ENCODE results near the gene SLIT3.

Gene SLIT3

DNA sequence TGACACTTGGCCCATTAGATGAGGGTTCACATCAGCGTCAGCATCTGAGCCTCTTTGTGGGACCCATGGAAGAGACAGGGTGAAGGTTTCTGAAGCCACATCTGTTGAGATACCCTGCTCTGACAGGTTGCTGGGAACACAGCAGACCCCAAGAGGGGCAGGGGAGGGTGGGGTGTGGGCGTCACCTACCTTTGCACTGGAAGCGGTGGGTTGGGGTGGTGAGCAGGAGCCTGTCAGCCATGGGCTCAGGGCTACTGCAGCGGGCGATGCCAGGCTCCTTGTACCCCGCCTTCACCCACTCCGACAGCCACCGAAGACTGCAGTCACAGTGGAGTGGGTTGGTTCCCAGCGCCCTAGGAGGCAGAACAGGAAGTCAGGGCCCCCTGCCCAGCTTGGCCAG is 590.2 kb downstream of the SLIT3 start:
- no peak for DNase-seq

DNA sequence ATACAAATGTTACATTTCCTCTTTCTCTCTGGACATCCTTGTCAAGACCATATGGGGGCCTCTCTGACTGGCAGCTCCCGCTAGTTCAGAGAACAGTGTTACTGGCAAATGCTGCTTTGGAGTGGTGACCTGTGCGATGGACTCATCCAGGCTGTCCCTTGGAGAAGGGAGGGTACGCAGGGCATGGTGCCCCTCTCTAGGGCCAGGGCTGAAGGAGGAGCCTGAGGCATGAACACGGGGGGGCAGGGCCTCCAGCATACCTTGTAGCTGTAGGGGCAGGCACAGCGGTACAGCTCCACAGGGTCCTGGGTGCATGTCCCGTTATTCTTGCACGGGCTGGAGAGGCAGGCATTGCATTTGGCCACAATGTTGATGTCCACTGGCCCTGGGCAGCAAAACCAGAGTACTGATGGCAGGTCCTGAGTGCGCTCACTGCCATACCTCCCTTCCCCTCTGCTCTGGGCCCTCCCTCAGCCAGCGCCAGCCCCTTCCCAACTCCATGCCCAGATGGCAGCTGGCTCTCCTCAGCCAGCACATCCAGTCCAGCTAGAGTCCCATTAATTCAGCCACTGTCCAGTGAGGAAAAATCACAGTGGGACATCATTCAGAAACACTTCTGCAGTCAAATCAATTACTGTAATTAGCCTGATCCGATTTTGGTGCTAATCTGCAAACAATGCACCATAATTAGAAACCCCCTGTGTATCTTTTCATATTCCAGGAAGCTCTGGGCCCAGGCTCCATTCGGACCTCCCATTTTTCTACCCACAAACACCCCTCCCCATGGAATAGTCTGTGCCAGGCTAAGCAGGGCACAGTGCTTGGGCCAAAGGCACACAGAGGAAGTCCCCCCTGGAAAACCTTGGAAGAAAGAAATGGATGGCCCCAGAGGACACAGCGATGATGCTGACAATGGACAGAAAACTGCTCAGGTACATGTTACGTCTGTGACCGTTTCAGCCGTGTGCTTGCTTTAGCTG is 592.9 kb downstream of the SLIT3 start:
- DNase-seq = no peak

DNA sequence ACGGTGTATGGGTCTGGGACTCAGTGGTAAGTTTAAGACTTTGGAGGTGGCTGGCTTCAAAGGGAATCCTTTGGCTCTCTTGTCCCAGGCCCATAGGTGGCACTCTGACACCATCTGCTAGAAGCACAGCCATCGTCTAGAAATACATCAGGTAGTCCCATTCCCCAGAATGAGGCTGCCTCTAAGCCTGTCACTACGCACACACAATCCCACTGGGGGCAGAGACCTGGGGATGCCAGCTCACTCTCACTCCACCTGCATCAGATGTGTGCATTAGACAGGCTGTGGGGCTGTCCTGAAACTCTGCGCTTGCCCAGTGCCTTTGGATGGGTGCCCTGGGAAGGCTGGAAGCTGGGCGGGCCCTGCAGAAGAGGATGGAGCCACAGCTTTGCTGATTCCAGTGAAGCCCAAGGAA is 594.3 kb downstream of the SLIT3 start:
- no peak for DNase-seq

DNA sequence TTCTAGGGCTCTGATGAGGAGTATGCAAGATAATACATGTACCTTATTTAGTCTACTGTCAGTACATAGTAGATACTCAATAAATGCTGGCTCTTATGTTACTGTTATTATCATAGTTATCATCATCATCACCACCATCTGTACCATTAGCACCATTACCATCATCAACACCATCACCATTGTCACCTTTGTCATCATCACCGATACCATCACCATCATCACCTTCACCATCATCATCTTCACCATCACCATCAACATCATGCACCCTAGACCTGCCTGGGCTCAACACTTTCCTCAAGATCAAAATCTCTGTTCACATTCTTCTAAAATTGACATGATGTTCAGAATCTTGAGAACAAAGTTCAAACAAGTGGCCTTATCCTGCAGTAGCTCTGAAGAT is 595.6 kb downstream of the SLIT3 start:
- DNase-seq = no peak

DNA sequence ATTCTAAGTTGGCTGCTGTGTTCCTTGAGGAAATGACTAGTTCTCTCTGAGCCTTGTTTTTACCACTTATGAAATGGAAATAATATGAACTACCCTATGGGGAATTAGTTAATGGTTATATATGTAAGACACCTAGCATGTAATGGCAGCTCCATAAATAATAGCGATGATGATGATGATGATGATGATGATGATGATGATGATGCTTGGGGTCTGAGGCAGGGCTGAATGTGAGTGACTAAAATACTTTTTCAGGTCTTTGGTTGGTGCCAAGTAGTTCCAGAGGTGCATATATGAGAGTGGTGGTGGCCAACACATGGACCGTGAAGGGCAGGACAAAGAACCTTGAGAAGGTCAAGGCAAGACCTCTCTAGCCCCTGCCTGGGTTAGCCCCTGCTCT is 598.4 kb downstream of the SLIT3 start:
- no peak for DNase-seq

DNA sequence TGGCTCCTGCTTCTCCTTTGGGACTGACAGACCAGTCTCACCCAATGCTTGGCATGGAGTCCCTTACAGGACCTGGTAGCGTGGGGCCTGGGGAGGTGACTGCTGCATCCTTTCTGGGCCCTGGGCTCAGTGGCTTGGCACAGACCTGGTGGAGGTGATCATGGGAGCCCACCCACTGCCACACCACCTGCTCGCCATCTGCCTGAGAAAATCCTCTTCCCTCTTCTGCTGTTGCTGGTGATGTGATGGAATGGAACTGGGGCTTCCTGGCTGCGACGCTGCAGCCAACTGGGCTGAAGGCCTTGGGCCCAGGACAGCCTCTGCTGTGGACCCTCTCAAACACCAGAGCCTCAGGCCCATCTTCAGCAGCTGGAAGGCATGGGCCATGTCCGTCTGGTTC is 599.3 kb downstream of the SLIT3 start:
- DNase-seq = no peak

DNA sequence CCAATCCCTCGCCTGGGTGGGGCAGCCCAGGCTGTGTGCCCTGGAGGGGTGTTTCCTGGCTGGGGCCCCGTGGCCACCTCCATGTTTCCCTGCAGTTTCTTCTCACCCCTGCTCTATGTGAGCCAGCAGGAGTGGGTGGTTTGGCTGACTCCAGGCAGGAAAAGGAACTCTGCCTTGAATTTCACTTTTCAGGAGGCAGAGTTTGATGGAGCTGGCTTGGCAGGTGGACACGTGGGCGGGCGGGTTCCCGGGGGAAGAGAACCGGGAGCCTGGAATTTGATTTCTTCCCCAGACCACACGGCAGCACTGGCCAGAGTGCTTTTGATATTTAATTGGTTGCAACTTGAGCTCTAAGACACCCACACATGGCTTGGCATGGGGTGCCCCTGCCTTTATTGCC is 601.9 kb downstream of the SLIT3 start:
- DNase-seq = no peak

DNA sequence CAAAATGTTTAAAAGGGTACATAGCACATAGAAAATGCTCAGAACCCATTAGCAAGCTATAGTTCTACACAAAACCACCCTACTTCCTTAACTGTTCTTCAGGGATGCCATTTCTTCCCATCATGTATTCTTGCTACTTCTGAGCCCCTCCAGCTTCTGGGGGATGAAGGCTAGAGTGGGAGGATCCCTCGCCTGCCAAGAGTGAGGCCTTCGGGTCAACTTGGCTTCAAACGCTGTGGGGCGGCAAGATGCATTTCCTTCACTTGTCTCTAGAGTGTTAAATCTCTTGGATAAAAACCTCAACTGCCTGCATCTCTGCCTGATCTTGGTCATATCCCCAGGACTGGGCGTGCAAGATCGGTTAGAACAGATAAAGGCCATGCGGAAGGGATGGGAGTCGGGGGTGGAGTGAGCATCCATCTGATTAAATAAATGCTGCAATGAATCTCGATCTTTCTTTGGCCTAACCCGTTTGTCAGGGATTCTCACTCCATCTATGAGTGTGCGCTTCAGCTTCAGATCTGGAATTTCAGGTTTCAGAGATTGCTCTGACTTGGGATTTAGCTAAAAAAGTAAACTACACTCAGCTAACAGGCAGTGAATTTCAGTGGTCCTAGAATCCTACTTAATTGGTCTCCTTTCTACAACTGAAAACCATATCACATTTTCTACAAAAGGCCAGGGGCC is 603.8 kb downstream of the SLIT3 start:
- no peak for DNase-seq

DNA sequence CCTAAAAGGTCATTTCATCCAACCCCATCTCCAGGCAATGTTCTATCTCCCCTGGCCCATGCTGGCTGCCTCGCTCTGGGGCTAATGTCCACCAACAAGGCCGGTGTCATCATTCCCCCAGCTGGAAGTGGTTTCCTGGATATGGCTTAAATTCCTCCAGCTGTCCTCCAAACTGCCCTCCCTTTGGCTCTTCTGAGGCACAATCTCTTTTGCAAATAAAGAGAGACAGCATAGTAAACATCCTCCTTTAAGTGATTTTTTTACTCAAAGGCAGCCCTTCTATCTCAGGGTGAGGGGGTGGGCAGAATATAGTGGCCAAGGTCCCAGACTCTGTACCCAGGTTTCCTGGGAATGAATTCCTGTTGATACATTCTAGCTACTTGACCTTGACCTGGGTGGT is 604.3 kb downstream of the SLIT3 start:
- DNase-seq = no peak

DNA sequence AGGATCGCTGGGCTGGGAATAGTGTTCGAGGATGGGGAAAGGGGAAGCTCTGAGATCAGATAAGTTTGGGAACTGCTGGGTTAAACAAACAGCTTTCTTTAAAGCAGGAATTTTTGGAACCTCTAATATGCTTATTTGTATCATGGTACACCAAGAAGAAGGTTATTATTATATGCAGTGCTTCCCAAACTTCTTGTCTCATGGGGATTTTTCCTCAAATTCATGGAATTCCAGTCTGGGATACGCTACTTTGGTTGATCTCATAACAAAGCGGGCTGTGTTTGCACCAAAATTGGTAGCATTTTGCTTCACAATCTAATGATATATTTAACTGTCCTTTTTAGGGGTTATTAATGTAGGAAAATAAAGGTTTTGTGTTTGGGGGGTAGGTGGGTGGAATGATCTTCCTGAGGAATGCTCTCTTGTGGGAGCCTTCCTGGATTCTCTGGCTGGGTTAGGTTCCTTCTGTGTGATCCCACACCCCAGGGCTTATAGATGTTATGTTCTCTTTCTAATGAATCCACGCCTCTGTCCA is 605.6 kb downstream of the SLIT3 start:
- DNase-seq = no peak

DNA sequence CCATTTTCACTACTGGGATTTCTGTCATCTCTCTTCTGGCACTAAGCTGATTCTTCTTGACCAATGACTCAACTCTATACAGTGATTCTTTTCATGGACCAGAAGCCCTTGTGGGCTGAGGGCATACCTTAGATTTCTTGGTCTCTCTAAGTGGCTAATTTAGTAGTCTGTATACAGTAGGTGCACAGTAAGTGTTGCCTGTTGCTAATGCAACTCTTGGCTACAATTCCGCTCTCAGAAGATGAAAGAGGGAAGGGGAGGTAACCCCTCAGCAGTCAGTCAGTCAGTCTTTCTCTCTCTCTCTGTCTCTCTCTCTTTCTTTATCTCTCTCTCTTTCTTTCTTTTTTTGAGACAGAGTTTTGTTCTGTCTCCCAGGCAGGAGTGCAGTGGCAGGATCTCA is 606.6 kb downstream of the SLIT3 start:
- DNase-seq = no peak

DNA sequence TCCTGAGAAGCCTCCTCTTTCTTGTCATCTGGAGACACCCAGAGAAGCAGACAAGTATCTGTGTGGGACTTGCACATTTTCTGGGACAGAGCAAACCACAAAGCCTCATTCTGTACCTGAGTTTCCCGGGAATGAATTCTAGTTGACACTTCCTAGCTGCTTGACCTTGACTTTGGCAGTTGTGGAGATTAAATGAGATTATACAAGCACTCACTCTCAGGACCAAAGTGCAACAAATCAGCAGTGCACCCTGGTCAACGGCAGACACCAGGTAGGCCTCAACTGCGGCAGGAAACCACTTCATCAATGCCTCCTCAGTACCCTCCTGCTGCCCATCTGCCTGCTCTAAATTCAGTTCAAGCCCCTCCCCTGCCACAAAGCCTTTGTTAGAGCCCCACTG is 607.1 kb downstream of the SLIT3 start:
- DNase-seq = no peak

DNA sequence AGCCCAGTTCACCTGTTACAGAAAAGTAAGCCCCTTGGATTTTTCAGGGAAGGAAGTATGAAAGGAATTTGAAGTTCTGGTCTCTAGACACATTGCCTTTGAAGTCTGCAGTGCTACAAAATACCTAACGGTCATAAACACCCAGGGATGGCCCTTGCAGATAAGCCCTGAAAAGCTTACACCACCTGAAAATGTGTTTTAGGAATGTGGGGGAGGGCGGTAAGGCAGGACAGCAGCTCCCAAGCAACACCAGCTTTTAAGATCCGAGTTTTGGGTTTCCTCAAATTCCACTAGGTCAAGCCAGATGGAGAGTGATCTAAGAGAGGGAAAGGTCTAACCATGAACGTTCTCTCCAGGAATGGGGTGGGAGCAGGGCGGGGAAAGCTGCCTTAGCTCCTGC is 607.6 kb downstream of the SLIT3 start:
- DNase-seq = no peak

DNA sequence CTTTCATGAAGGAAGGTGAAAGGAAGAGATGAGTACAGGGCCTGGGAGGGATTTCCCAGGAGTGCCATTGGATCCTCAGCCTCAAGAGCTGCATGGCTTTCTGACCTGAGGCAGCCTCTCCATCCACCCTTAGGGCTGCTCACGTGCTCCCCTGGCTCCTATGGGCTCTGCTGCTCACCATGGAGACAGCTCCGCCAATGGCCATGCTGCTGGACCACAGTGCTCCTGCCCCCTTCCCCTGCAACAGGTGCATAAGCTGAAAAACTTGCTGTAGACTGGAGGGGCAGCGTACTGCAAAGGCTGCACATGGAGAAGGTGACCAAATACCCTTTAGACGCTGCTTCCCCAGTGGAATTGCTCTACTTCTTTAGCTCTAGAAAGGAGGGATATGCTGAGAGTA is 609.0 kb downstream of the SLIT3 start:
- DNase-seq = no peak

DNA sequence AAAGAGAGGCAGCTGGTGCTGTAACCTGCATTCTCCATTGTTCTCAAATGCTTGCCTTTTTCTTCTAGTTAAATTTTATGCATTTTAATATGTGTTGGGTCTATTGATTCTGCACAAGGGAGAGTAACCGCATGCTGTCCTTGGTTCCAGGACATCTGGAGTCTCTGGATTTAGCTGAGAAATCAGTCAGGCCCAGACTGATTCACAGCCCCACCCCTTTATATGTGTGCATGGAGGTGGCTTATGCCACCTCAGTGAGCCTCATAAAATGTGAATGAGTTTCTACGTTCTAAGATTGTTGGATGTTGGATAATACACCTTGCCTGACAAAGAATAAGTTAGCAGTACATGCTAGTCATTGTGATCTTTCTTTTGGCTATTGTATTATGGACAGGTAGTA is 611.7 kb downstream of the SLIT3 start:
- DNase-seq = no peak

DNA sequence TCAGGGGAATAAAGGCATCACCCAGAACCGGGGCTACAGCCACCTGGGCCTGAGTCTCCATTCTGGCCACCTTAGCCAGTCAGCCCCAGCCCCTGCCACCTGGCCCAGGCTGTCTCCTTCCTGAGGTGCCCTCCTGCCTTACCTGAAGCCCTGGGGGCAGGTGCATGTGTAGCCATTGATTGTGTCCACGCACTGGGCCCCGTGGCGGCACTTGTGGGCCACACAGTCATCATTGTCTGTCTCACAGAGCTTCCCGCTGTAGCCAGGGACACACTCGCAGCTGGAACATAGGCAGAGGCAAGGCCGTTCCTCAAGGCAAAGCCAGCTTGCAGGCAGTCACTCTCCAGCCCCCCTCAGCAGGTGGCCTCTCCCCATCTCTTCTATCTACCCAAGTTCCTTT is 614.1 kb downstream of the SLIT3 start:
- no peak for DNase-seq

DNA sequence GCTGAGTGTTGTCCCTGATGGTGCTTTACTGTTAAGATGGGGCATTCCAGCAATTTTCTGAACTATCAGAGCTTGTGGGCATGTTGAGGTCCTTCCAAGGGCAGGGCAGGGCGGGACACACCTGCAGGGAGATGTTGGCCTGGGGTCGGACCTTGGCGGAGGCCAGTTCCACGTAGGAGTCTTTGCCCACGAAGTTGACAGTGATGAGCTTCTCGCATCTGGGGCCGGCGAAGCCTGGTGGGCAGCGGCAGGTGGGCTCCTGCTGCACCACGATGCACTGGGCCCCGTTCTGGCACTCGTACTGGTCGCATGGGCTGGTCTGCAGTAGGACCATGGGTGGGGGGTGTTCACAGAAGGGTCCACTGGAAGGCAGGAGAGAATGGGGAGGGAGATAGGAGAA is 615.4 kb downstream of the SLIT3 start:
- DNase-seq = no peak

DNA sequence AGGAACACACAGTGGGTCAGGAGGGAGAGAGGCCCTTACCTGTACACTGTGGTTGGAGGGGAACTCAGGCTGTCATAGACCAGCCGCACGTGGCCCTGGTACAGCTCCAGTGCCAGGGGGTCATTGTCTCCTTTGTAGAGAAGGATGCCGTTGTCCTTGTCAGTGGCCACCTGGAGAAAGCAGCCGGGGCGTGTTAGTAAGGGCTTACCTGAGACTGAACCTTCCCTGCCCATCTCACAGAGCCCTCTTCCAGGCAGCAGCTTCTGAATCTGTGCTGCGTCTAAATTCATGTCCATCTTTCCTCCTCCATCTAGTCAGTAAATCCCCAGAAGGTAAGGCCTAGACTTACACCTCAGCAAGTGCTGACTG is 617.0 kb downstream of the SLIT3 start:
- DNase-seq = no peak

DNA sequence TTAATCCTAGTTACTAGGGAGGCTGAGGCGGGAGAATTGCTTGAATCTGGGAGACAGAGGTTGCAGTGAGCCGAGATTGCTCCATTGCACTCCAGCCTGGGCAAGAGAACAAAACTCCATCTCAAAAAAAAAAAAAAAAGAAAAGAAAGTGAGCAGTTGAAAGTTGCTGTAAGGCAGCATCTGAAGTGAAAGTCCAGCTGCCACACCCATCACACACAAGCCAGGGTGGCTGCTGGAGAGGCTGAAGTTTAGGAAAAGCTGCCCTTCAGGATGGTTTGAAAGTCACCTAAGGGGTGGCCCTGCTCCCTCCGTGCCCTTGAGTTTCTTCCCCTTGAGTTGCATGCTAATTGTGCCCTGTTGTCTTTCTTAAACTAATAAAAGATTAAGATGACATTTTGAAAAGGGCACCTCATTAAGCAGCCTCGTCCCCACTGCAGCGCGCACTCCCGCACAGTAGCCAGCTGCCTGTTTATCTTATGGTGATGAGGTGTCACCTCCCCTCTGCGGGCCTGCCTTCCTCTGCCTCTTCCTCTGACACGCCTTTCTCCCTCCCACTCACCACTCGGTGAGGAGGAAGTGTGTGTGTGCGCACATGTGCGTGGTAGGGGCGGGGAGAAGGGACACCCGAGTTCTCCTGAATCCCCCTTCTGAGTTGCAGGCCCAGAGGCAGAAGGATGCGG is 617.6 kb downstream of the SLIT3 start:
- DNase-seq = peak; percentile 3

DNA sequence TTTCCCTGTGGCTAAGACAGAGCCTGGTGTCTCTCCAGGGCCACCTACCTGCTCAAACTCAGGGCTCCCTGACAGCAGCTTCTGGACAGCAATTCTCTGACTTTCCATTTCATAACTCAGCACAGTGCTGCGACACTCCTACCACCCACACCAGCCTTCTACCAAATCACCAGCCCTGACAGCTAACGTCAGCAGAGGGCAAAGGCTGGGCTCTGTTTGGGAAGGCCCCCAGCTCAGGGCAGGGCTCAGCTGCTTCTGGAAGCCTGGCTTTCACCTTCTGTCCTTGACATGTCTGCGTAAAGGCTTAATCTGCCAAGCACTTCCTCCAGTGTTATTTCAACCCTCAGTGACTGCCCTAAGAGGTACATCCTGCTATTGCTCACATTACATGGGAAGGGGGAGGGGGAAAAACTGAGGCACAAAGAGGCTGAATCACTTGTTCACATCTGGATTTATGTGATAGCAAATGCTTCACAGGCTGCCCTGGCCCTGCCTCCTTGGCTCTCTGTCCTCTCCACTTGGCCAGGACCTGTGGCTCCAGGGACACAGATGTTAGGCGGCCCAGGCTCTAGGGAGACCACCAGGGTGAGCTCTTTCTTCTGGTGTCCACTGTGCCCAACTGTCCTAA is 619.3 kb downstream of the SLIT3 start:
- DNase-seq = no peak

DNA sequence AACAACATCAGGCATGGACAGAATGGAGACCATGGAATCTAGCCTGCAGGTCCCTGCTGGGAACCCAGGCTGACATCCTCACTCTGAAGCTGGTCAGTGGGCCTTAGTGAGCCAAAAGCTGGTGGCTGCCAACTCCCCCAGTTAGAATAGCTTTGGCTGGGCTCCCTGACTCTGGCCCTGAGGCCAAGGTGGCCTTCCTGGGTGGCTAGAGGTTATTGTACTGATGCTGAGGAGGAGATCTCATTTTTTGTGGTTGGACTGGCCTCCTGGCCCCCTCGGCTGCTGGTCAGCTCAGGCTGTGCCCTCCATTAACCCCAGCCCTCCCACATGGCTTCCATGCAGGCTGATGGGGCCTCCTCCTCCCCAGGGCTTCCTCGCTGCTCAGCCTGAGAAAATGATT is 620.5 kb downstream of the SLIT3 start:
- DNase-seq = no peak

DNA sequence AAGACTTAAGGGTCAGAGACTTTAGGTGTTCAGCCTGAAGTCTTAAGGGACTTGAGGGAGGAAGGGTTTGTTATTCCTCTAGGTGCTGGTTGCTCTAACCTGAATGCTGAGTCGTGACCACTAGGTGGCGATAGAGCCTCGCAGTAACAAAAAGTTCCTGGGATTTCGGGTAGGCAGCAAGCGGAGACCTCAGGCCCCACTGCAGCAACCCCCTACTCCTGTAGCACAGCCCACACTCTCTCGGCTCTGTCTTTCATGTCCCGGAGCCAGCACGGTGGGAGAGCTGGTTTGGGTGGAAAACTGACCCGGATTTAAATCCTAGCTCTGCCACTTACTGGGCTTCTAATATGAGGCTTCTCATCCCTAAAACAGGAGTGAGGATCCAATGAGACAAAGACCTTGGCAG is 621.4 kb downstream of the SLIT3 start:
- peak; percentile 49 for DNase-seq

DNA sequence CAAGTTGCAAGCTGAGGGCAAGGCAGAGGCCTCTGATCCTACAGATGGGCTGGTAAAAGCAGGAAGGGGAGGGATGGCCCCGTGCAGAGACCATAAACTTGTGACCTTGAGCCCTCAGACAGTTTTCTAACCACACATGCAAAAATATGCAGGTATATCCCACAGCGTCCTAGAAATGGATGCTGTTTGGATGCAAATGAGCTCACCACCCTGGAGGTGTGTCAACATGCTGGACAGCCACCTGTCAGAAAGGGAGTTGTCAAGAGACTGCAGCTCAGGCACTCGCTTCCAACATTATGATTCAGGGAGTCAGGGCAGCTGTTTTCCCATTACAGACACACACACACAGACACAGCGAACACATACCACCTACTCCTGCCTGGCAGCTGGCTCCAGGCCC is 624.4 kb downstream of the SLIT3 start:
- DNase-seq = no peak

All from CD4-positive, alpha-beta T cell treated with Interleukin-4 for 4 hours (primary cell).